ENCODE measurements around the gene MCM7. TPM values are rescaled to one million over a fixed set of nuclear protein-coding genes. Genes with fewer than 3 reads are reported as not detected.
A peak's percentile ranks its signal among the peaks of the same experiment; 100 is the strongest.

Gene MCM7
- total and polyA plus RNA-seq, 2 donors (not counting 1 experiment from before 2014, with no cell fraction given) = 24.4 to 34.3 TPM

DNA sequence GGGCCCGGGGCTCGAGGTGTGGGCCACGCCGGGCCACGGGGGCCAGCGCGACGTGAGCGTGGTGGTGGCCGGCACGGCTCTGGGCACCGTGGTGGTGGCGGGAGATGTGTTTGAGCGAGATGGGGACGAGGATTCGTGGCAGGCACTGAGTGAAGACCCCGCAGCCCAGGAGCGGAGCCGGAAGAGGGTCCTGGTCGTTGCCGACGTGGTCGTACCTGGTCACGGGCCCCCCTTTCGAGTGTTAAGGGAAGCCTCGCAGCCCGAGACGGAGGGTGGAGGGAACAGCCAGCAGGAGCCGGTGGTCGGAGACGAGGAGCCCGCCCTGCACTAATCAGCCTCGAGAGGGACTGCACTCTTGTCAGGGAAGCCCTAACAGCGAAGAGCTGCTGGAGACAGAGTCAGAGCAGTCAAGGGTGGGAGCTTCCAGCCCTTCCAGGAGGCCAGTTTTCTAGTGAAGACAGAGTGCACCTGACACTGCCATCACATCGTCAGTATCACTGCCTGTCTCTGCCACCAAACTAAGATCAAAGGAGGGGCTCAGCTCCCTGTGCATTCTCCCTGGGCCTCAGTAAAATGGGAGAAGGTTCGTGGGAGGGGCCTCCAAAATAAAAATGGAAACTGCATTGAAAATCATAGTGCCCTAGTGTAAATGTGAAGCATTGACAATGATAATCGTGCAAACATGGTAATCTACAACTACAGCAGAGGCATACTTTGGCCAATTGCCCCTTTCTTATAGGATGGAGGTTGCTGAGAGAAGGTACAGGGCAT, 26.9 kb upstream of the MCM7 start:
- Histone ChIP-seq H3K27me3 (ENCODE audit: control insufficient read depth, insufficient read depth, low read length) (no peaks in the 10 kb centered on the region), H3K4me3 (replicated peaks in 1 of 4; ENCODE audit: control extremely low read depth in 1 of 4, insufficient read depth in 1 of 4, low read depth in 3 of 4, low read length in 4 of 4) (peak overlapping the region; percentile 43 to 95 (median 78)), H3K79me2 (ENCODE audit: control insufficient read depth, insufficient read depth, low read length) (no peaks in the 10 kb centered on the region), H3K36me3 (ENCODE audit: control insufficient read depth, insufficient read depth, low read length) (peaks cover 3% of the 10 kb centered on the region), H3K4me2 (ENCODE audit: extremely low read depth, insufficient read depth, low read length) (peak overlapping the region; percentile 86), H3K9ac (ENCODE audit: insufficient read depth, low read length) (peak overlapping the region; percentile 92), H2AFZ (ENCODE audit: low read length) (peak overlapping the region; percentile 86), H3K4me1 (ENCODE audit: control insufficient read depth, extremely low read depth, insufficient read depth, low read length) (peaks cover 3% of the 10 kb centered on the region), H3K9me3 (ENCODE audit: control insufficient read depth, insufficient read depth, low read depth, low read length) (no peaks in the 10 kb centered on the region), H4K20me1 (ENCODE audit: control insufficient read depth, extremely low read depth, insufficient read depth, low read length) (no peaks in the 10 kb centered on the region), H3K27ac (ENCODE audit: insufficient read depth, low read length) (peak overlapping the region; percentile 95)
- no peak for DNase-seq (ENCODE audit: low read depth in 2 of 2)
- TF ChIP-seq EZH2 (IDR thresholded peaks at IDR 0.05; ENCODE audit: low read length, missing control alignments) = no peak
- TF ChIP-seq, protein P1, sequence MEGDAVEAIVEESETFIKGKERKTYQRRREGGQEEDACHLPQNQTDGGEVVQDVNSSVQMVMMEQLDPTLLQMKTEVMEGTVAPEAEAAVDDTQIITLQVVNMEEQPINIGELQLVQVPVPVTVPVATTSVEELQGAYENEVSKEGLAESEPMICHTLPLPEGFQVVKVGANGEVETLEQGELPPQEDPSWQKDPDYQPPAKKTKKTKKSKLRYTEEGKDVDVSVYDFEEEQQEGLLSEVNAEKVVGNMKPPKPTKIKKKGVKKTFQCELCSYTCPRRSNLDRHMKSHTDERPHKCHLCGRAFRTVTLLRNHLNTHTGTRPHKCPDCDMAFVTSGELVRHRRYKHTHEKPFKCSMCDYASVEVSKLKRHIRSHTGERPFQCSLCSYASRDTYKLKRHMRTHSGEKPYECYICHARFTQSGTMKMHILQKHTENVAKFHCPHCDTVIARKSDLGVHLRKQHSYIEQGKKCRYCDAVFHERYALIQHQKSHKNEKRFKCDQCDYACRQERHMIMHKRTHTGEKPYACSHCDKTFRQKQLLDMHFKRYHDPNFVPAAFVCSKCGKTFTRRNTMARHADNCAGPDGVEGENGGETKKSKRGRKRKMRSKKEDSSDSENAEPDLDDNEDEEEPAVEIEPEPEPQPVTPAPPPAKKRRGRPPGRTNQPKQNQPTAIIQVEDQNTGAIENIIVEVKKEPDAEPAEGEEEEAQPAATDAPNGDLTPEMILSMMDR (conservative IDR thresholded peaks at IDR 0.05 in 1 of 2, IDR thresholded peaks at IDR 0.05 in 1 of 2; ENCODE audit: low read depth in 1 of 2, low read length in 2 of 2) = no peak

DNA sequence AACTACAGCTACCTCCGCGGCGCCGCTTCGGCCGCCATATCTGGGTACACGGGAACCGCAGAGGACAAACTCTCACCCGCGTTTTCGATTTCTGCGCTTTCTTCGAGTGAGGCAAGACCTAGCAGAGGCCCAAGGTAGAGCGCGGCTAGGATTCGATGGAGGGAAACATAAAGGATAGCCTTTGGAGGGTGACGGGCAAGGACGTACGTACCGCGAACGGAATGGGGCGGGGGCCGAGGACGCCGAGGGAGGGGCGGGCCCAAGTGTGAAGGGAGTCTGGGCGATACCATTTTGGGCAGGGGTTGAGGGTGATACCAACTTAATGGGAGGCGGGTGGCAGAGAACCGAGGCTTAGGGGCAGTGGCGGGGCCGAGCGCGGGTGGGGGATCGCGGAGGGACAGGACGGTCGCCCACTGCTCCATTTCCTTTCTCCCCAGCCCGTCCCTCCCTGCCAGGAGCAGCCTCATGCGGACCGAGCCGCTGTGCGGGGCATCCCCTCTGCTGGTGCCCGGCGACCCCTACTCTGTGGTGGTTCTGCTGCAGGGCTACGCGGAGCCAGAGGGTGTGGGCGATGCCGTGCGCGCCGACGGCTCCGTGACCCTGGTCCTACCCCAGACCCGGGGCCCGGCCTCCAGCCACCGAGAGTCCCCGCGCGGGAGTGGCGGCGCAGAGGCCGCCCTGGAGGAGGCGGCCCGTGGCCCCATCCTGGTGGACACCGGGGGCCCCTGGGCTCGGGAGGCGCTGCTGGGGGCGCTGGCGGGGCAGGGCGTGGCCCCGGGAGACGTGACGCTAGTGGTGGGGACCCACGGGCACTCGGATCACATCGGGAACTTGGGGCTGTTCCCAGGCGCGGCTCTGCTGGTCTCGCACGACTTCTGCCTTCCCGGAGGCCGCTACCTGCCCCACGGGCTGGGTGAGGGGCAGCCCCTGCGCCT, 26.0 kb upstream of the MCM7 start, which contains the start of gene MBLAC1:
TSS of gene MBLAC1 (plus strand) at position 37 of the 935 bp plus-strand sequence. CDS start at position 466, 429 bp downstream.
- H3K4me2 ChIP-seq (ENCODE audit: extremely low read depth, insufficient read depth, low read length) = peak within 1 kb of the TSS; percentile 90
- no peaks in the 10 kb centered on the region for H4K20me1 ChIP-seq (ENCODE audit: control insufficient read depth, extremely low read depth, insufficient read depth, low read length)
- H3K27me3 ChIP-seq (ENCODE audit: control insufficient read depth, insufficient read depth, low read length) = no peaks in the 10 kb centered on the region
- H3K4me1 ChIP-seq (ENCODE audit: control insufficient read depth, extremely low read depth, insufficient read depth, low read length) = peaks cover 3% of the 10 kb centered on the region
- peak within 1 kb of the TSS; percentile 92 for H3K9ac ChIP-seq (ENCODE audit: insufficient read depth, low read length)
- peak within 1 kb of the TSS; percentile 71 to 95 (median 89) for H3K4me3 ChIP-seq (replicated peaks in 1 of 4; ENCODE audit: control extremely low read depth in 1 of 4, insufficient read depth in 1 of 4, low read depth in 3 of 4, low read length in 4 of 4)
- DNase-seq (ENCODE audit: low read depth in 2 of 2) = peak; percentile 90 to 95
- peaks cover 3% of the 10 kb centered on the region for H3K36me3 ChIP-seq (ENCODE audit: control insufficient read depth, insufficient read depth, low read length)
- peak within 1 kb of the TSS; percentile 95 for H3K27ac ChIP-seq (ENCODE audit: insufficient read depth, low read length)
- no peak for TF ChIP-seq EZH2 (IDR thresholded peaks at IDR 0.05; ENCODE audit: low read length, missing control alignments)
- TF ChIP-seq, protein P1 (conservative IDR thresholded peaks at IDR 0.05 in 1 of 2, IDR thresholded peaks at IDR 0.05 in 1 of 2; ENCODE audit: low read depth in 1 of 2, low read length in 2 of 2) = no peak
- H2AFZ ChIP-seq (ENCODE audit: low read length) = peak within 1 kb of the TSS; percentile 96
- H3K9me3 ChIP-seq (ENCODE audit: control insufficient read depth, insufficient read depth, low read depth, low read length) = no peaks in the 10 kb centered on the region
- no peaks in the 10 kb centered on the region for H3K79me2 ChIP-seq (ENCODE audit: control insufficient read depth, insufficient read depth, low read length)

Measured in fibroblast of lung (primary cell).